HEK293T (cell line): ENCODE measurements around the gene CENPH.
"Not testable (repeated sequence)": the region's sequence is repeated elsewhere in the genome, so short reads cannot be mapped to it uniquely, and the experiment has no call there.

Experiments used
- CTCF ChIA-PET: fragments of 350-600 bp; formaldehyde crosslinking; extraction: SDS; loops from one replicate; lab custom pipeline; 2021; ENCODE audit warnings: antibody characterized with exemption, inconsistent platforms; lab: Yijun Ruan, JAX
- POLR2A ChIA-PET: fragments of 350-600 bp; formaldehyde crosslinking; extraction: SDS; loops from one replicate; lab custom pipeline; 2020; ENCODE audit warnings: antibody characterized with exemption, inconsistent platforms; lab: Yijun Ruan, JAX
- DNase-seq: peaks from one replicate; pipeline ENCODE4 v3.0.0; 2012; ENCODE audit warnings: mixed read lengths; ENCODE audit errors: extremely low spot score
- ARNT ChIP-seq: fragments of 450-650 bp; IDR thresholded peaks from 2 replicates; pipeline ENCODE4 v1.6.1; 2017; ENCODE audit warnings: mild to moderate bottlenecking
- BHLHE40 ChIP-seq: fragments of 450-650 bp; IDR thresholded peaks from 2 replicates; pipeline ENCODE4 v1.6.1; 2016; ENCODE audit warnings: mild to moderate bottlenecking, moderate library complexity, borderline replicate concordance
- CTBP1 ChIP-seq: fragments of 450-650 bp; IDR thresholded peaks from 2 replicates; pipeline ENCODE4 v1.6.1; 2016; ENCODE audit warnings: borderline replicate concordance
- ELF4 ChIP-seq: fragments of 450-650 bp; IDR thresholded peaks from 2 replicates; pipeline ENCODE4 v1.6.1; 2017; ENCODE audit warnings: antibody characterized with exemption
- FOXA1 ChIP-seq: fragments of 450-650 bp; IDR thresholded peaks from 2 replicates; pipeline ENCODE4 v1.6.1; 2016; ENCODE audit warnings: mild to moderate bottlenecking
- FOXK2 ChIP-seq: fragments of 450-650 bp; IDR thresholded peaks from 2 replicates; pipeline ENCODE4 v1.6.1; 2016; ENCODE audit warnings: mild to moderate bottlenecking
- FOXM1 ChIP-seq: fragments of 450-650 bp; IDR thresholded peaks from 2 replicates; pipeline ENCODE4 v1.6.1; 2017; ENCODE audit warnings: mild to moderate bottlenecking, borderline replicate concordance
- HDGF ChIP-seq: fragments of 450-650 bp; IDR thresholded peaks from 2 replicates; pipeline ENCODE4 v1.6.1; 2017; ENCODE audit warnings: antibody characterized with exemption, borderline replicate concordance
- L3MBTL2 ChIP-seq: fragments of 450-650 bp; conservative IDR thresholded peaks from 2 replicates; pipeline ENCODE4 v1.6.1; 2016; ENCODE audit warnings: mild to moderate bottlenecking
- LEF1 ChIP-seq: fragments of 450-650 bp; IDR thresholded peaks from 2 replicates; pipeline ENCODE4 v1.6.1; 2017; ENCODE audit warnings: mild to moderate bottlenecking, borderline replicate concordance
- NFRKB ChIP-seq: fragments of 450-650 bp; IDR thresholded peaks from 2 replicates; pipeline ENCODE4 v1.6.1; 2016; ENCODE audit warnings: mild to moderate bottlenecking, moderate library complexity
- SP1 ChIP-seq: fragments of 450-650 bp; IDR thresholded peaks from 2 replicates; pipeline ENCODE4 v1.6.1; 2017
- SUZ12 ChIP-seq: fragments of 450-650 bp; IDR thresholded peaks from 2 replicates; pipeline ENCODE4 v1.6.1; 2016; ENCODE audit warnings: mild to moderate bottlenecking
- TARDBP ChIP-seq: fragments of 450-650 bp; IDR thresholded peaks from 2 replicates; pipeline ENCODE4 v1.6.1; 2016
- ZNF384 ChIP-seq: fragments of 450-650 bp; IDR thresholded peaks from 2 replicates; pipeline ENCODE4 v1.6.1; 2016
- TF ChIP-seq, protein P1 (sequence below): fragments of 450-650 bp; IDR thresholded peaks from 2 replicates; pipeline ENCODE4 v1.6.1; 2016

CENPH gene

DNA sequence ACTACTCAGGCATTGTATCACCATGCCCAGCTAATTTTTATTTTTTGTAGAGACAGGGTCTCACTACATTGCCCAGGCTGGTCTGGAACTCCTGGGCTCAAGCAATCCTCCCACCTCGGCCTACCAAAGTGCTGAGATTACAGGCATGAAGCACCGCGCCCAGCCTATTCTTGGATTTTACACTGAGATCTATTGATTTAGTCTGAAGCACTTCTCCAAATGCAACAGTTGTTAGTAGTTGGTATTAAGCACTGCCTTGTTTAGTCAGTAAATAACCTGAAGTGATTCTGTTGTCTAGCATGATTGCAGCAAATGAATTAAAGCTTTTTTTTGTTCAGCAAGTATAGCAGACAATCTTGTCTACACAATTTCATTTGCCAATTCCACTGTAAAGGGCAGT is 31.3 kb upstream of the CENPH start:
- no peak for TF ChIP-seq BHLHE40
- no peak for TF ChIP-seq CTBP1
- TF ChIP-seq, protein P1, sequence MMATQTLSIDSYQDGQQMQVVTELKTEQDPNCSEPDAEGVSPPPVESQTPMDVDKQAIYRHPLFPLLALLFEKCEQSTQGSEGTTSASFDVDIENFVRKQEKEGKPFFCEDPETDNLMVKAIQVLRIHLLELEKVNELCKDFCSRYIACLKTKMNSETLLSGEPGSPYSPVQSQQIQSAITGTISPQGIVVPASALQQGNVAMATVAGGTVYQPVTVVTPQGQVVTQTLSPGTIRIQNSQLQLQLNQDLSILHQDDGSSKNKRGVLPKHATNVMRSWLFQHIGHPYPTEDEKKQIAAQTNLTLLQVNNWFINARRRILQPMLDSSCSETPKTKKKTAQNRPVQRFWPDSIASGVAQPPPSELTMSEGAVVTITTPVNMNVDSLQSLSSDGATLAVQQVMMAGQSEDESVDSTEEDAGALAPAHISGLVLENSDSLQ = no peak
- ChIA-PET POLR2A (interaction anchor here (0.7 kb wide), 1 partner anchor 128 kb away, joined by 3 read pairs; no protein-coding TSS in a partner anchor), CTCF (no interaction called here)
- DNase-seq = no peak

DNA sequence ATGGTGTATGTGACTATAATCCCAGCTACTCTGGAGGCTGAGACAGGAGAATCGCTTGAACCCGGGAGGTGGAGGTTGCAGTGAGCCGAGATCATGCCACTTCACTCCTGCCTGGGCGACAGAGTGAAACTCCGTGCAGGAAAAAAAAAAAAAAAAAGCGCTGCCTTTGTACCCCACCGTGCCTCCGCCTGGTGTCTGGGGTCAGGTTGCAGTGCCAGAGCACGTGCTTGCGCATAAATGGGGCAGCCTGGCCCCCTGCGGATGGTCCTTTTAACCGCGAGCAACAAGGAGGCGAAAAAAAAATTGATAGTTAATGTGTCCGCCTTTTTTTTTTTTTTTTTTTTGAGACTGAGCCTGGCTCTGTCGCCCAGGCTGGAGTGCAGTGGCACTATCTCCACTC is 28.7 kb upstream of the CENPH start:
- peak; percentile 82 for TF ChIP-seq ZNF384
- TF ChIP-seq, protein P1 = no peak
- CTCF ChIA-PET = no interaction called here
- DNase-seq = no peak
- POLR2A ChIA-PET = interaction anchor here (0.6 kb wide), 1 partner anchor 78 kb away, joined by 3 read pairs; no protein-coding TSS in a partner anchor

DNA sequence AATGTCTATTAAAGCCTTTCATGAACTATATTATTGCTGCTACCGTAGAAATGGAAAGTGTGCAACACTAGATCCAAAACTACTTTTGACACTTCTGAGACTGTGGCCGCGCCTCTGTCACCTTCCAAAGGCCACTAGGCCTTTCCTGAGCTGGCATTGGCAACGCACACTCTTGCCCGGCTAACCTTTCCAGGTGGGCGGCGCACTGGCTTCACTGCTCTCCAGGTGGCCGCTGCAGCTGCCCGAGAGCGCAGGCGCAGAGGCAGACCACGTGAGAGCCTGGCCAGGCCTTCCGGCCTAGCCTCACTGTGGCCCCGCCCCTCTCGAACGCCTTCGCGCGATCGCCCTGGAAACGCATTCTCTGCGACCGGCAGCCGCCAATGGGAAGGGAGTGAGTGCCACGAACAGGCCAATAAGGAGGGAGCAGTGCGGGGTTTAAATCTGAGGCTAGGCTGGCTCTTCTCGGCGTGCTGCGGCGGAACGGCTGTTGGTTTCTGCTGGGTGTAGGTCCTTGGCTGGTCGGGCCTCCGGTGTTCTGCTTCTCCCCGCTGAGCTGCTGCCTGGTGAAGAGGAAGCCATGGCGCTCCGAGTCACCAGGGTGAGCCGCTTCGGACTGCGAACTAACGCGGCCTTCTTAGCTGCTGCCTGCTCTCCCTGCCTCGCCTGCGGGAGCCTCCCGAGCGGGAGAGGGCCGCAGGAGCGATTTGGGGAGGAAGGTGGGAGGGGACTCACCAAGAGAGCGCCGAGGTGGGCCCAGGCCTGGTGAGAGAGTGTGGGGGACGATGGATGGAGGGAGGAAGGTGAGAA is 22.5 kb upstream of the CENPH start, which contains the start of gene CCNB1:
Gene CCNB1, plus strand, starts transcription at position 465 of the 807 bp plus-strand sequence. Its CDS starts 113 bp downstream, at position 578.
- ChIA-PET POLR2A (interaction anchor here (0.9 to 1.3 kb wide), 5 partner anchors 12 to 68 kb away, joined by 3 to 5 read pairs (median 3); partner anchors contain the start of gene CDK7), CTCF (interaction anchor here (0.7 kb wide), 1 partner anchor 125 kb away, joined by 3 read pairs; no protein-coding TSS in a partner anchor)
- TF ChIP-seq FOXM1 (peak; percentile 100), SP1 (no peak), L3MBTL2 (peak; percentile 77)

DNA sequence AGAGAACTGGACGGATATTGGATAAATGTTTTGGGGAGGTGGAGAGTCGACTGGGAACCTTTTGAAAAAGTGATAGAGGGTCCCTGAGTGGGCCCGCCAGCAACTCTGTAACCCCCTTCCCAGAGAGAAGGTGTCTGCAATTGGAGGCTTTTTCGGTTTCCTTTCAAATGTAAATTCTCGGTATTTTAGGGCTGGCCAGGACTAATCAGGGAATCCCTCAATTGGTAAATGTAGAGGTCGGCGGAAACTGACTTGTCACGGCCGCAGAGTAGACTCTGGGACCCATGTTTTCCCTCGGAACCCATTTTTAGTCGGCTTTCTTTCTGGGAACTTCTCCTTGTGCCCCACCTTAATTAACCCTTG is 21.9 kb upstream of the CENPH start:
- peak; percentile 15 for DNase-seq
- ChIA-PET CTCF (interaction anchor here (0.7 kb wide), 1 partner anchor 125 kb away, joined by 3 read pairs; no protein-coding TSS in a partner anchor), POLR2A (interaction anchor here (1.8 kb wide), 1 partner anchor 22 kb away, joined by 5 read pairs; the partner anchor contains the start of gene CENPH)
- TF ChIP-seq NFRKB (no peak), BHLHE40 (no peak), L3MBTL2 (no peak), SP1 (no peak), FOXK2 (no peak), ZNF384 (no peak), FOXM1 (no peak)
- TF ChIP-seq, protein P1 = no peak

More for the DNA sequence above, 22.5 kb upstream of the CENPH start, which contains the start of gene CCNB1:
- DNase-seq = peak; percentile 99

DNA sequence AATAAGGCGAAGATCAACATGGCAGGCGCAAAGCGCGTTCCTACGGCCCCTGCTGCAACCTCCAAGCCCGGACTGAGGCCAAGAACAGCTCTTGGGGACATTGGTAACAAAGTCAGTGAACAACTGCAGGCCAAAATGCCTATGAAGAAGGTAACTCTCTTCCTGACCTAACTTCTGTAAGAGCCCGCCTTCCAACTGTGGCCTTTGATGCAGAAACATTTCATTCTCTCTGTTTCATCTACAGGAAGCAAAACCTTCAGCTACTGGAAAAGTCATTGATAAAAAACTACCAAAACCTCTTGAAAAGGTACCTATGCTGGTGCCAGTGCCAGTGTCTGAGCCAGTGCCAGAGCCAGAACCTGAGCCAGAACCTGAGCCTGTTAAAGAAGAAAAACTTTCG is 21.5 kb upstream of the CENPH start:
- ChIA-PET CTCF (interaction anchor here (0.7 kb wide), 1 partner anchor 126 kb away, joined by 3 read pairs; no protein-coding TSS in a partner anchor), POLR2A (interaction anchor here (1.8 kb wide), 1 partner anchor 22 kb away, joined by 5 read pairs; the partner anchor contains the start of gene CENPH)
- DNase-seq = no peak
- no peak for TF ChIP-seq LEF1

DNA sequence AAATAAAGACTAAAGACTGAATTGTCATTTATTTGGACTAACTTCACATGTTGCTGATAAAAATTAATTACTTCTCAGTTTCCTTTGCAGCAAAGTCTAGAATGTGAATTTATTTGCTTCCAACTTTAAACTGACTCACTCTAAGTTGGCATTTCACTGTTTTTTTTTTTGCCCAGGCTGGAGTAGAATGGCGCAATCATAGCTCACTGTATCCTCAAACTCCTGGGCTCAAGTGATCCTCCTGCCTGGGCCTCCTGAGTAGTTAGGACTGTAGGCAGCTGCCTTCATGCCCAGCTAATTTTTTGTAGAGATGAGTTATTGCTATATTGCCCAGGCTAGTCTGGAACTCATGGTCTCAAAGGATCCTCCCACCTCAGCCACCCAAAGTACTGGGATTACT is 18.9 kb upstream of the CENPH start:
- DNase-seq = no peak
- ChIA-PET CTCF (no interaction called here), POLR2A (no interaction called here)
- TF ChIP-seq SUZ12 (no peak), ARNT (no peak), LEF1 (no peak), ELF4 (no peak)

DNA sequence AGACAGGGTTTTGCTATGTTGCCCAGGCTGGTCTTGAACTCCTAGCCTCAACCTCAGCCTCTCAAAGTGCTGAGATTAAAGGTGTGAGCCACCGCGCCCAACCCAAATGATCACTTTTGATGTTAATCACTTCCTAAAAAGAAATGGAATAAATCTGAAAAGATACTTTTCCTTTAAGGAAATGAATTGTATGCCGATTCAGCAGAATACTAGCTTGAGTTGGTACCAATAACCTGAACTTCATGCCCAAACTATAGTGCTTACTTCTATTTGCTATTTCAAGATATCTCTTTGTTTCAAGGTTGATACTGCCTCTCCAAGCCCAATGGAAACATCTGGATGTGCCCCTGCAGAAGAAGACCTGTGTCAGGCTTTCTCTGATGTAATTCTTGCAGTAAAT is 18.4 kb upstream of the CENPH start:
- no peak for TF ChIP-seq ARNT
- TF ChIP-seq TARDBP = no peak
- TF ChIP-seq LEF1 = no peak
- TF ChIP-seq FOXK2 = no peak
- no peak for TF ChIP-seq HDGF
- TF ChIP-seq, protein P1 = no peak
- no peak for TF ChIP-seq L3MBTL2
- TF ChIP-seq NFRKB = no peak
- no peak for TF ChIP-seq FOXA1
- no peak for TF ChIP-seq BHLHE40
- TF ChIP-seq FOXM1 = no peak
- TF ChIP-seq SP1 = no peak
- no peak for TF ChIP-seq ZNF384
- TF ChIP-seq SUZ12 = no peak
- TF ChIP-seq ELF4 = no peak
- TF ChIP-seq CTBP1 = no peak
- DNase-seq = no peak
- CTCF ChIA-PET = no interaction called here
- POLR2A ChIA-PET = no interaction called here

DNA sequence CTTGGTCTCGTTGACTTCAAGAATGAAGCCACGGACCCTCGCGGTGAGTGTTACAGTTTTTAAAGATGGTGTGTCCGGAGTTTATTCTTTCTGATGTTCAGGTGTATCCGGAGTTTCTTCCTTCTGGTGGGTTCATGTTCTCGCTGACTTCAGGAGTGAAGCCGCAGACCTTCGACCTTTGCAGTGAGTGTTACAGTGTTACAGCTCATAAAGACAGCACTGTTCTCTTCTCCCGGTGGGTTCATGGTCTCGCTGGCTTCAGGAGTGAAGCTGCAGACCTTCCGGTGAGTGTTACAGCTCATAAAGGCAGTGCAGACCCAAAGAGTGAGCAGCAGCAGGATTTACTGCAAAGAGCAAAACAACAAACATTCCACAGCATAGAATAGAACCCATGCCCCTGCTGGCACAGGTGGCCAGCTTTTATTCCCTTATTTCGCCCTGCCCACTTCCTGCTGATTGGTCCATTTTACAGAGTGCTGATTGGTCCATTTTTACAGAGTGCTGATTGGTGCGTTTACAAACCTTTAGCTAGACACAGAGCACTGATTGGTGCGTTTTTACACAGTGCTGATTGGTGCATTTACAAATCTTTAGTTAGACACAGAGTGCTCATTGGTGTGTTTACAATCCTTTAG is 7.6 kb upstream of the CENPH start:
- POLR2A ChIA-PET, DNase-seq: not testable (repeated sequence)
- CTCF ChIA-PET = interaction anchor here (0.6 kb wide), 1 partner anchor 9 kb away, joined by 3 read pairs; no protein-coding TSS in a partner anchor
